GM19438 (cell line): ENCODE measurements around the gene TSR1.

ENCODE experiments used
- ATAC-seq: cut with Tn5 transposase; IDR thresholded peaks from one replicate; pipeline ENCODE4 v1.9.1; 2021; ENCODE audit warnings: low read depth; ENCODE audit not compliant: unreplicated experiment

TSR1 gene

GRCh38 chr17:2369551-2370210 is 33.4 kb upstream of the TSR1 start:
- no peak for ATAC-seq

GRCh38 chr17:2369039-2369438 is 32.8 kb upstream of the TSR1 start:
- ATAC-seq = no peak

GRCh38 chr17:2368359-2368758 is 32.1 kb upstream of the TSR1 start:
- ATAC-seq = no peak

- no peak for ATAC-seq
Observed at GRCh38 chr17:2366747-2367494, 30.7 kb upstream of the TSR1 start.

- ATAC-seq = no peak
Observed at GRCh38 chr17:2365132-2365531, 28.9 kb upstream of the TSR1 start.

GRCh38 chr17:2364763-2365116 is 28.5 kb upstream of the TSR1 start:
- ATAC-seq = no peak

GRCh38 chr17:2363851-2364762 is 27.9 kb upstream of the TSR1 start:
- no peak for ATAC-seq

GRCh38 chr17:2363318-2363717 is 27.1 kb upstream of the TSR1 start:
- ATAC-seq = no peak

- ATAC-seq = no peak
Observed at GRCh38 chr17:2362881-2363280, 26.6 kb upstream of the TSR1 start.

GRCh38 chr17:2362416-2362815 is 26.2 kb upstream of the TSR1 start:
- no peak for ATAC-seq

- no peak for ATAC-seq
Observed at GRCh38 chr17:2362016-2362415, 25.8 kb upstream of the TSR1 start.

- ATAC-seq = no peak
Observed at GRCh38 chr17:2361010-2361760, 24.9 kb upstream of the TSR1 start.

- no peak for ATAC-seq
Observed at GRCh38 chr17:2357931-2358434, 21.7 kb upstream of the TSR1 start.

GRCh38 chr17:2357237-2357636 is 21.0 kb upstream of the TSR1 start:
- no peak for ATAC-seq

- ATAC-seq = no peak
Observed at GRCh38 chr17:2354311-2354710, 18.1 kb upstream of the TSR1 start.

- no peak for ATAC-seq
Observed at GRCh38 chr17:2351269-2351668, 15.0 kb upstream of the TSR1 start.

GRCh38 chr17:2347805-2348685 is 11.8 kb upstream of the TSR1 start:
- no peak for ATAC-seq

GRCh38 chr17:2346475-2346874 is 10.2 kb upstream of the TSR1 start:
- no peak for ATAC-seq

- ATAC-seq = no peak
Observed at GRCh38 chr17:2344528-2344927, 8.3 kb upstream of the TSR1 start.

- no peak for ATAC-seq
Observed at GRCh38 chr17:2343421-2343820, 7.2 kb upstream of the TSR1 start.
